ENCODE results near the gene NALCN.

Gene NALCN

GRCh38 chr13:101416181-101417042, at the start of gene NALCN:
NALCN (minus strand) TSS chr13:101416508; CDS start chr13:101399126, 17,382 bp downstream.
- ChIA-PET POLR2A (no interaction called here), CTCF (no interaction called here)
- TF ChIP-seq ZIC2 (tag by site-specific recombination; IDR thresholded peaks at IDR 0.05) (peak; percentile 94), ZNF701 (tag by site-specific recombination; IDR thresholded peaks at IDR 0.05) (no peak), ZNF514 (tag by site-specific recombination; IDR thresholded peaks at IDR 0.05) (no peak), ZEB2 (tag by site-specific recombination; IDR thresholded peaks at IDR 0.05) (0 out of 2 replicates have a peak, but pooled peaks have one; percentile 19), ZNF341 (tag by site-specific recombination; IDR thresholded peaks at IDR 0.05; ENCODE audit: low read depth) (peak; percentile 99), ZBTB26 (tag by site-specific recombination; optimal IDR thresholded peaks at IDR 0.05) (peak; percentile 77), SP3 (tag by site-specific recombination; IDR thresholded peaks at IDR 0.05) (no peak), SCRT2 (tag by site-specific recombination; IDR thresholded peaks at IDR 0.05) (peak; percentile 57), ZNF394 (tag by site-specific recombination; IDR thresholded peaks at IDR 0.05; ENCODE audit: borderline replicate concordance) (no peak), PRDM10 (tag by site-specific recombination; IDR thresholded peaks at IDR 0.05) (peak; percentile 97; the same call in 1 of the 2 replicates), ZNF19 (tag by site-specific recombination; IDR thresholded peaks at IDR 0.05; ENCODE audit: low read depth) (no peak), ZNF335 (tag by site-specific recombination; conservative IDR thresholded peaks at IDR 0.05) (peak; percentile 77), ZBTB20 (tag by site-specific recombination; IDR thresholded peaks at IDR 0.05) (peak; percentile 57; the same call in 1 of the 2 replicates), ZNF530 (tag by site-specific recombination; IDR thresholded peaks at IDR 0.05; ENCODE audit: low read depth) (no peak)
- Histone ChIP-seq H3K4me1 (ENCODE audit: control insufficient read depth, insufficient read depth, low read length) (peaks cover 2% of the 10 kb centered on the region; the same call in 1 of the 2 replicates), H3K4me3 (ENCODE audit: low read depth, low read length) (peak within 1 kb of the TSS; percentile 62), H3K36me3 (ENCODE audit: control insufficient read depth in 2 of 2, insufficient read depth in 1 of 2, low read length in 2 of 2) (no peaks in the 10 kb centered on the region), H3K27ac (ENCODE audit: extremely low read depth, low read depth, low read length) (peak within 1 kb of the TSS; percentile 85), H3K9me3 (ENCODE audit: control insufficient read depth, insufficient read depth, low read depth, low read length) (no peaks in the 10 kb centered on the region)

GRCh38 chr13:101465877-101466276, 49.6 kb upstream of the NALCN start:
- Histone ChIP-seq H3K27ac (ENCODE audit: extremely low read depth, low read depth, low read length) (no peak overlapping the region), H3K9me3 (ENCODE audit: control insufficient read depth, insufficient read depth, low read depth, low read length) (no peaks in the 10 kb centered on the region), H3K4me3 (ENCODE audit: low read depth, low read length) (no peak overlapping the region), H3K4me1 (ENCODE audit: control insufficient read depth, insufficient read depth, low read length) (no peaks in the 10 kb centered on the region), H3K36me3 (ENCODE audit: control insufficient read depth in 2 of 2, insufficient read depth in 1 of 2, low read length in 2 of 2) (no peaks in the 10 kb centered on the region)
- no peak for TF ChIP-seq ZFHX2 (tag by site-specific recombination; conservative IDR thresholded peaks at IDR 0.05)
- no peak for TF ChIP-seq ZNF639 (tag by site-specific recombination; IDR thresholded peaks at IDR 0.05)
- TF ChIP-seq ZNF433 (tag by site-specific recombination; IDR thresholded peaks at IDR 0.05; ENCODE audit: low read depth), result no peak
- TF ChIP-seq ZNF555 (tag by site-specific recombination; conservative IDR thresholded peaks at IDR 0.05), result no peak
- TF ChIP-seq ZNF280C (tag by site-specific recombination; IDR thresholded peaks at IDR 0.05), result no peak
- ChIA-PET POLR2A (no interaction called here), CTCF (interaction anchor here (0.6 kb wide), 2 partner anchors 57 to 308 kb away, joined by 3 read pairs; no protein-coding TSS in a partner anchor)

Measured in HEK293 (cell line).